GM23248 (cell line): ENCODE data around the gene MSS51. TPM values are rescaled to one million over a fixed set of nuclear protein-coding genes. Genes with fewer than 3 reads are reported as not detected.

Experiments
- DNase-seq: peaks from one replicate; pipeline ENCODE4 v3.0.0-alpha.2; 2015
- H2AFZ ChIP-seq: fragments of 200-600 bp; sonication (generic); 2 replicates; pipeline ENCODE4 v1.6.1; 2016; ENCODE audit warnings: antibody characterized with exemption
- H3F3A ChIP-seq: fragments of 200-600 bp; sonication (generic); 2 replicates; pipeline ENCODE4 v1.6.1; 2016; ENCODE audit warnings: mild to moderate bottlenecking, antibody characterized with exemption, mixed run types; ENCODE audit not compliant: insufficient read depth
- H3K27ac ChIP-seq: fragments of 200-600 bp; sonication (generic); 2 replicates; pipeline ENCODE4 v1.5.1; 2016; ENCODE audit warnings: mild to moderate bottlenecking
- H3K27me3 ChIP-seq: fragments of 200-600 bp; sonication (generic); replicated peaks from 2 replicates; pipeline ENCODE4 v1.6.1; 2016; ENCODE audit warnings: mild to moderate bottlenecking; ENCODE audit not compliant: insufficient read depth
- H3K36me3 ChIP-seq: fragments of 200-600 bp; sonication (generic); 2 replicates; pipeline ENCODE4 v1.6.1; 2016; ENCODE audit warnings: low read depth, mild to moderate bottlenecking
- H3K4me1 ChIP-seq: fragments of 200-600 bp; sonication (generic); 2 replicates; pipeline ENCODE4 v1.6.1; 2016; ENCODE audit warnings: mild to moderate bottlenecking; ENCODE audit not compliant: insufficient read depth
- H3K4me2 ChIP-seq: fragments of 200-600 bp; sonication (generic); one replicate; pipeline ENCODE4 v1.6.1; 2016; ENCODE audit warnings: mild to moderate bottlenecking; ENCODE audit not compliant: unreplicated experiment
- H3K4me3 ChIP-seq: fragments of 200-600 bp; sonication (generic); 2 replicates; pipeline ENCODE4 v1.5.1; 2016; ENCODE audit warnings: mild to moderate bottlenecking
- H3K79me2 ChIP-seq: fragments of 200-600 bp; sonication (generic); 2 replicates; pipeline ENCODE4 v1.6.1; 2016; ENCODE audit warnings: mild to moderate bottlenecking; ENCODE audit not compliant: insufficient read depth
- H3K9ac ChIP-seq: fragments of 200-600 bp; sonication (generic); 2 replicates; pipeline ENCODE4 v1.6.1; 2016; ENCODE audit warnings: mild to moderate bottlenecking
- H3K9me2 ChIP-seq: fragments of 200-600 bp; sonication (generic); 2 replicates; pipeline ENCODE4 v1.6.1; 2016; ENCODE audit warnings: mixed run types, mild to moderate bottlenecking, moderate library complexity; ENCODE audit not compliant: insufficient read depth
- H3K9me3 ChIP-seq: fragments of 200-600 bp; sonication (generic); one replicate; pipeline ENCODE4 v1.6.1; 2017; ENCODE audit warnings: low read depth
- H4K20me1 ChIP-seq: fragments of 200-600 bp; sonication (generic); 2 replicates; pipeline ENCODE4 v1.6.0; 2016; ENCODE audit not compliant: insufficient read depth
- EZH2 ChIP-seq: fragments of 200-600 bp; sonication (generic); IDR thresholded peaks from 2 replicates; pipeline ENCODE4 v1.6.1; 2018; ENCODE audit warnings: antibody characterized with exemption, mild to moderate bottlenecking; ENCODE audit not compliant: insufficient read depth, poor library complexity, severe bottlenecking
- EZH2phosphoT487 ChIP-seq: fragments of 200-600 bp; sonication (generic); IDR thresholded peaks from 2 replicates; pipeline ENCODE4 v1.6.1; 2018; ENCODE audit warnings: antibody characterized with exemption, moderate library complexity, mild to moderate bottlenecking, low read depth; ENCODE audit not compliant: insufficient read depth
- WGBS, 2 experiments: methylation state at CpG; one replicate each; pipeline ENCODE4 v1.1.6; 2015 to 2017; ENCODE audit warnings: low lambda C conversion rate in 2 of 2, low coverage in 1 of 2; ENCODE audit errors: missing lambda C conversion rate in 2 of 2; 5-methylcytosine and 5-hydroxymethylcytosine counted together
- in situ Hi-C: fragments of 300-500 bp; cut with MboI; formaldehyde crosslinking; loops from 2 replicates; pipeline ENCODE4 v1.15.0; 2020
- polyA plus RNA-seq: library from polyadenylated mRNA; unstranded; fragments of >200 nt; fragmentation: Nextera tagmentation; extraction: Ambion mirVana; gene quantifications from 2 replicates; pipeline ENCODE4 v1.2.1, GENCODE V29; 2016
- total RNA-seq: library from RNA; depleted of rRNA; stranded (reverse); fragments of >200 nt; shearing (Covaris generic); gene quantifications from 2 replicates; pipeline ENCODE4 v1.2.3, GENCODE V29; 2014; rRNA removed

MSS51 gene
- total RNA-seq (1.0 and 1.5 TPM in 2 replicates), polyA plus RNA-seq (0.26 and 0.28 TPM in 2 replicates)

- Histone ChIP-seq H3K79me2 (0 out of 2 replicates have a peak, but pooled peaks cover 19% of the 10 kb centered on the region), H2AFZ (no peak within 1 kb of the TSS), H3K27me3 (no peaks in the 10 kb centered on the region), H3K36me3 (peaks cover 34% of the 10 kb centered on the region), H3F3A (peaks cover 9% of the 10 kb centered on the region), H3K9ac (no peak within 1 kb of the TSS), H3K27ac (no peak within 1 kb of the TSS), H3K9me2 (no peaks in the 10 kb centered on the region), H3K4me1 (peaks cover 3% of the 10 kb centered on the region), H3K9me3 (no peaks in the 10 kb centered on the region), H4K20me1 (no peaks in the 10 kb centered on the region), H3K4me2 (no peak within 1 kb of the TSS), H3K4me3 (no peak within 1 kb of the TSS)
- in situ Hi-C loops = no loop called here
- no peak for DNase-seq
- TF ChIP-seq EZH2 (no peak), EZH2phosphoT487 (no peak)
These were observed at the start of gene MSS51 for GRCh38 chr10:73433538-73433867. TSS of gene MSS51 (minus strand) at chr10:73433561. CDS start at chr10:73428284, 5,277 bp downstream.

- peaks cover 14% of the 10 kb centered on the region for H3F3A ChIP-seq
- peaks cover 72% of the 10 kb centered on the region for H3K79me2 ChIP-seq
- H2AFZ ChIP-seq = no peak overlapping the region
- no peaks in the 10 kb centered on the region for H3K9me3 ChIP-seq
- no peaks in the 10 kb centered on the region for H4K20me1 ChIP-seq
- no peak overlapping the region for H3K27ac ChIP-seq
- no peak overlapping the region for H3K4me3 ChIP-seq
- peak overlapping the region; percentile 54 for H3K4me2 ChIP-seq
- no peaks in the 10 kb centered on the region for H3K27me3 ChIP-seq
- no peaks in the 10 kb centered on the region for H3K9me2 ChIP-seq
- no peak for TF ChIP-seq EZH2phosphoT487
- no peak for TF ChIP-seq EZH2
- in situ Hi-C loops = no loop called here
- H3K36me3 ChIP-seq = peaks cover 46% of the 10 kb centered on the region
- peaks cover 25% of the 10 kb centered on the region for H3K4me1 ChIP-seq
- WGBS, 2 experiments = 69 to 70% methylated on average over 7 of the region's 7 CpGs
- no peak overlapping the region for H3K9ac ChIP-seq
- peak; percentile 75 for DNase-seq
These were observed 46.8 kb upstream of the MSS51 start for GRCh38 chr10:73480158-73480557.

- peaks cover 25% of the 10 kb centered on the region for H3K4me1 ChIP-seq
- H2AFZ ChIP-seq = no peak overlapping the region
- H3K27me3 ChIP-seq = no peaks in the 10 kb centered on the region
- no peaks in the 10 kb centered on the region for H4K20me1 ChIP-seq
- no peak overlapping the region for H3K9ac ChIP-seq
- no peaks in the 10 kb centered on the region for H3K9me3 ChIP-seq
- no peak overlapping the region for H3K4me3 ChIP-seq
- H3K79me2 ChIP-seq = peaks cover 57% of the 10 kb centered on the region
- in situ Hi-C loops = no loop called here
- TF ChIP-seq EZH2 (no peak), EZH2phosphoT487 (no peak)
- H3K36me3 ChIP-seq = peaks cover 61% of the 10 kb centered on the region
- 87% methylated on average over 3 of the region's 3 CpGs for WGBS, 2 experiments
- H3K4me2 ChIP-seq = no peak overlapping the region
- peaks cover 14% of the 10 kb centered on the region for H3F3A ChIP-seq
- no peak for DNase-seq
- no peaks in the 10 kb centered on the region for H3K9me2 ChIP-seq
- no peak overlapping the region for H3K27ac ChIP-seq
These were observed 45.3 kb upstream of the MSS51 start for GRCh38 chr10:73478636-73479035.

GRCh38 chr10:73471226-73471625 lies 37.9 kb upstream of the MSS51 start:
- in situ Hi-C loops = no loop called here
- Histone ChIP-seq H2AFZ (no peak overlapping the region), H4K20me1 (no peaks in the 10 kb centered on the region), H3K9ac (no peak overlapping the region), H3K4me1 (no peaks in the 10 kb centered on the region), H3K4me2 (no peak overlapping the region), H3K9me2 (no peaks in the 10 kb centered on the region), H3K9me3 (no peaks in the 10 kb centered on the region), H3K27me3 (no peaks in the 10 kb centered on the region), H3K36me3 (peaks cover 77% of the 10 kb centered on the region), H3F3A (no peaks in the 10 kb centered on the region), H3K27ac (no peak overlapping the region), H3K4me3 (no peak overlapping the region), H3K79me2 (no peaks in the 10 kb centered on the region)
- DNase-seq = no peak
- WGBS, 2 experiments = 96 to 100% methylated on average over 3 of the region's 3 CpGs
- TF ChIP-seq EZH2 (no peak), EZH2phosphoT487 (no peak)

GRCh38 chr10:73469579-73469978 lies 36.2 kb upstream of the MSS51 start:
- Histone ChIP-seq H3K4me3 (no peak overlapping the region), H3K27me3 (no peaks in the 10 kb centered on the region), H3K4me1 (no peaks in the 10 kb centered on the region), H3K79me2 (no peaks in the 10 kb centered on the region), H3K9me2 (no peaks in the 10 kb centered on the region), H3K9ac (no peak overlapping the region), H3K36me3 (peaks cover 73% of the 10 kb centered on the region), H3K4me2 (no peak overlapping the region), H4K20me1 (no peaks in the 10 kb centered on the region), H3K27ac (no peak overlapping the region), H3K9me3 (no peaks in the 10 kb centered on the region), H3F3A (no peaks in the 10 kb centered on the region), H2AFZ (no peak overlapping the region)
- no peak for DNase-seq
- in situ Hi-C loops = no loop called here
- TF ChIP-seq EZH2 (no peak), EZH2phosphoT487 (no peak)
